Subcutaneous adipose tissue (tissue), 4 donors: Measurements from ENCODE around the gene UBQLN2. TPM values are rescaled to one million over a fixed set of nuclear protein-coding genes. Genes with fewer than 3 reads are reported as not detected.

ENCODE experiments used
- total RNA-seq, 4 donors: library from RNA; depleted of rRNA; stranded (reverse); fragments of >200 nt; gene quantifications; one replicate each; pipeline ENCODE4 v1.1.0, GENCODE V29; 2016
- TF ChIP-seq, protein P1 (sequence below): fragments of 450-650 bp; IDR thresholded peaks from one replicate; pipeline ENCODE4 v1.5.1; 2016; ENCODE audit warnings: low read depth, mild to moderate bottlenecking, control low read depth, antibody characterized with exemption, moderate library complexity

UBQLN2 gene
- total RNA-seq, 4 donors from 2014 or later = 16.6 to 25.0 (median 19.7) TPM

GRCh38 chrX:56564921-56565840 lies 1.8 kb downstream of the UBQLN2 start:
- TF ChIP-seq, protein P1, sequence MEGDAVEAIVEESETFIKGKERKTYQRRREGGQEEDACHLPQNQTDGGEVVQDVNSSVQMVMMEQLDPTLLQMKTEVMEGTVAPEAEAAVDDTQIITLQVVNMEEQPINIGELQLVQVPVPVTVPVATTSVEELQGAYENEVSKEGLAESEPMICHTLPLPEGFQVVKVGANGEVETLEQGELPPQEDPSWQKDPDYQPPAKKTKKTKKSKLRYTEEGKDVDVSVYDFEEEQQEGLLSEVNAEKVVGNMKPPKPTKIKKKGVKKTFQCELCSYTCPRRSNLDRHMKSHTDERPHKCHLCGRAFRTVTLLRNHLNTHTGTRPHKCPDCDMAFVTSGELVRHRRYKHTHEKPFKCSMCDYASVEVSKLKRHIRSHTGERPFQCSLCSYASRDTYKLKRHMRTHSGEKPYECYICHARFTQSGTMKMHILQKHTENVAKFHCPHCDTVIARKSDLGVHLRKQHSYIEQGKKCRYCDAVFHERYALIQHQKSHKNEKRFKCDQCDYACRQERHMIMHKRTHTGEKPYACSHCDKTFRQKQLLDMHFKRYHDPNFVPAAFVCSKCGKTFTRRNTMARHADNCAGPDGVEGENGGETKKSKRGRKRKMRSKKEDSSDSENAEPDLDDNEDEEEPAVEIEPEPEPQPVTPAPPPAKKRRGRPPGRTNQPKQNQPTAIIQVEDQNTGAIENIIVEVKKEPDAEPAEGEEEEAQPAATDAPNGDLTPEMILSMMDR = no peak

- TF ChIP-seq, protein P1 = no peak
These were observed 6.1 kb downstream of the UBQLN2 start for GRCh38 chrX:56569378-56570057.

GRCh38 chrX:56572975-56573374 lies 9.5 kb downstream of the UBQLN2 start:
- TF ChIP-seq, protein P1 = no peak

DNA sequence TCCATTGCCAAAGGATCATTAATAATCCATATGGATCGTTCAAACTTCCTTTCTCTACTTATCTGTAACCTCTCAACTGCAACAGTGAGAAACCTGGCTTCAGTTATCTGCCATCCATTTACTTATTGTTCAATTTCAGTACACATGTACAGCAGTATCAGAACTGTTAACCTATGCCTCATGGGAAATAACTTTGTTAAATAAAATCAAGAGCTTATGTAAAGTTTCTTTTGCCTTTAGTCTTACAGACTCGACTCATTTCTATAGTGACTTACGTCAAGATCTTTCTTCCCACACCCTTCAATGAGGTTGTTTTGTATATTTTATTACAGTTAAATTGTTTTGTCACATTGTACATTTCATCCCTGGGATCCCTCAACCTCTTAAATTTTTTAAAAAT lies 11.4 kb downstream of the UBQLN2 start:
- TF ChIP-seq, protein P1 = no peak

- TF ChIP-seq, protein P1 = no peak
These were observed 13.3 kb downstream of the UBQLN2 start for GRCh38 chrX:56576721-56577120.

GRCh38 chrX:56588397-56589188 lies 25.2 kb downstream of the UBQLN2 start:
- TF ChIP-seq, protein P1 = no peak
